ENCODE data around the gene POLD4.

POLD4 gene

DNA sequence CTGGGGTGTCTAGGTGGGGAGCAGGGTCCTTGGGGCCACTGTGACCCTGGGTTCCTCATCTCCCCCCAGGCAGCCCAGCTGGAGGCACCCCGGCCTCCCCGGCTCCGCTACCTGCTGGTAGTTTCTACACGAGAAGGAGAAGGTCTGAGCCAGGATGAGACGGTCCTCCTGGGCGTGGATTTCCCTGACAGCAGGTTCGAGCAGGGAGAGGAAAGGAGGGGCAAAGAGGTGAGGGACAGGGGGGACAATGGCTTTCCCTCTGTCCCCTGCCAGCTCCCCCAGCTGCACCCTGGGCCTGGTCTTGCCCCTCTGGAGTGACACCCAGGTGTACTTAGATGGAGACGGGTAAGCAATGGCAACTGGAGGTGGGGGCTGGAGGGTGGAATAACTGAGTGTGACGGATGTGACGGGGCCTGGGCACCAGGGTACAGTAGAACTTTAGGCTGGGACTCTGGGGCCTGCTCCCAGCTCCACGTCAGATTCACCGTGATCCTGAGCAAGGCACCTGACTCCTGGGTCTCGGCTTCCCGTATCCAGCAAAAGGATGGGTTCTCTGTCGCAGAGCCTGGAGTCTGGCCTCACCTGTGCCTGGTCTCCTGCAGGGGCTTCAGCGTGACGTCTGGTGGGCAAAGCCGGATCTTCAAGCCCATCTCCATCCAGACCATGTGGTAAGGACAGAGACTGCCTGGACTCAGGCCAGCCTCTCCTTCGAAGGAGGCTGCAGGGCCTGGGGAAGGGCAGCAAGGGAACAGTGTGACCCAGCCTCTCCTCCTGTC, 46.4 kb downstream of the POLD4 start:
- no peak overlapping the region for H3K4me3 ChIP-seq (ENCODE audit: low read length)
- DNase-seq (ENCODE audit: low read depth, low spot score) = no peak
- H3K27ac ChIP-seq (ENCODE audit: low read length) = no peak overlapping the region
- no CpG with 5 or more reads among the region's 19 CpGs for WGBS (ENCODE audit: insufficient coverage, insufficient read length)
- no peaks in the 10 kb centered on the region for H3K27me3 ChIP-seq (ENCODE audit: control insufficient read depth, insufficient read depth, low read length)
- H3K36me3 ChIP-seq (ENCODE audit: control insufficient read depth, insufficient read depth, low read length) = peaks cover 7% of the 10 kb centered on the region
- H3K9me3 ChIP-seq (ENCODE audit: control insufficient read depth, insufficient read depth, low read length) = no peaks in the 10 kb centered on the region
- H3K4me1 ChIP-seq (ENCODE audit: control insufficient read depth, insufficient read depth, low read length) = peaks cover 4% of the 10 kb centered on the region; the same call in 1 of the 2 replicates

DNA sequence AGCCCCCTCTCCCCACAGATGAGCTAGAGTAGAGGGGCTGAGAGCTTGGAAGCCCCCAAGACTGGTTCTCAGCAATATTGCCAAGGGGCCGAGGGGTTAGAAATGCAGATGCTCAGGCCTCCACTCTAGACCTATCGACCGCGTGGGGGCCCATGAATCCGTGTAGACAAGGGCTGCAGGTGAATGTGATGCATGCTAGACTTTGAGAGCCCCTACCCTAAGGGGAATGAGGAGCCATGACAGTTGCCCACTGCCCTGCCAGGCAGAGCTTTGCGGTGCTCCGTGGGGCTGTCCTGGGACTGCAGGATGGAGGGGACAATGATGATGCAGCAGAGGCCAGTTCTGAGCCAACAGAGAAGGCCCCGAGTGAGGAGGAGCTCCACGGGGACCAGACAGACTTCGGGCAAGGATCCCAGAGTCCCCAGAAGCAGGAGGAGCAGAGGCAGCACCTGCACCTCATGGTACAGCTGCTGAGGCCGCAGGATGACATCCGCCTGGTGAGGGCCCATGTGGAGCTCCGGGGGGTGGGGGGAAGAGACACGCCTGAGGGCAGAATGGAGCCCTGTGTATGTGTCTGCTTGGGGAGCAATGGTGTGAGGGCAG, 48.7 kb downstream of the POLD4 start:
- WGBS (ENCODE audit: insufficient coverage, insufficient read length) = no CpG with 5 or more reads among the region's 14 CpGs
- H3K27me3 ChIP-seq (ENCODE audit: control insufficient read depth, insufficient read depth, low read length) = no peaks in the 10 kb centered on the region
- peaks cover 7% of the 10 kb centered on the region; the same call in 1 of the 2 replicates for H3K4me1 ChIP-seq (ENCODE audit: control insufficient read depth, insufficient read depth, low read length)
- no peak overlapping the region for H3K27ac ChIP-seq (ENCODE audit: low read length)
- no peaks in the 10 kb centered on the region for H3K9me3 ChIP-seq (ENCODE audit: control insufficient read depth, insufficient read depth, low read length)
- H3K4me3 ChIP-seq (ENCODE audit: low read length) = peak overlapping the region; percentile 98; the same call in 1 of the 2 replicates
- peaks cover 10% of the 10 kb centered on the region for H3K36me3 ChIP-seq (ENCODE audit: control insufficient read depth, insufficient read depth, low read length)
- DNase-seq (ENCODE audit: low read depth, low spot score) = no peak

DNA sequence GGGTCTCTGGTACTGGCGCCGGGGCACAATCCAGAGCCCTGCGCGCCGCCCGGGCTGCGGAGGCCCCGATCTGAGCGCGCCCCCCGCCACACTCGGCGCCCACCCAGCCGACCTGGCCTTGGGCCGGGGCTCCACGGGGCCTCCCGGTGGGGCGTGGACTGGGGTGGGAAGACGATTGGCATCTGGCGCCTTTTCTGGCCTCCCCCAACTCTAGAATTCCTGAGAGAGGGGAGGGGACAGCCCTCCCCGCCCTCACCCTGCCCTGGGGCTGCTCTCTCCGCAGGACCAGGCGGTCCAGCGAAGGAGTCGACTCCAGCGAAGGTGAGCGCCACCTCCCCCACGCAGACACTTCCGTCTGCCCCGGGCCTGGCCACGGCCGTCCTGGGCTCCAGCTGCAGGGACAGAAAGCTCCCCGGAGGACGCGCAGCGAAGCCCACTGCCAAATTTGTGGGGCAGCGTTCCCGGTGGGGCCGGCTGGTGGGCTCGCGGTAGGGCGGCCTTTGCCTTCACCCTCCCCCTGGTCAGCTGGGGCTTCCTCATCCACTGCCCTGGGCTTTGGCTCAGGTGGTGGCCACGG, 49.4 kb downstream of the POLD4 start:
- DNase-seq (ENCODE audit: low read depth, low spot score) = no peak
- H3K27ac ChIP-seq (ENCODE audit: low read length) = no peak overlapping the region

DNA sequence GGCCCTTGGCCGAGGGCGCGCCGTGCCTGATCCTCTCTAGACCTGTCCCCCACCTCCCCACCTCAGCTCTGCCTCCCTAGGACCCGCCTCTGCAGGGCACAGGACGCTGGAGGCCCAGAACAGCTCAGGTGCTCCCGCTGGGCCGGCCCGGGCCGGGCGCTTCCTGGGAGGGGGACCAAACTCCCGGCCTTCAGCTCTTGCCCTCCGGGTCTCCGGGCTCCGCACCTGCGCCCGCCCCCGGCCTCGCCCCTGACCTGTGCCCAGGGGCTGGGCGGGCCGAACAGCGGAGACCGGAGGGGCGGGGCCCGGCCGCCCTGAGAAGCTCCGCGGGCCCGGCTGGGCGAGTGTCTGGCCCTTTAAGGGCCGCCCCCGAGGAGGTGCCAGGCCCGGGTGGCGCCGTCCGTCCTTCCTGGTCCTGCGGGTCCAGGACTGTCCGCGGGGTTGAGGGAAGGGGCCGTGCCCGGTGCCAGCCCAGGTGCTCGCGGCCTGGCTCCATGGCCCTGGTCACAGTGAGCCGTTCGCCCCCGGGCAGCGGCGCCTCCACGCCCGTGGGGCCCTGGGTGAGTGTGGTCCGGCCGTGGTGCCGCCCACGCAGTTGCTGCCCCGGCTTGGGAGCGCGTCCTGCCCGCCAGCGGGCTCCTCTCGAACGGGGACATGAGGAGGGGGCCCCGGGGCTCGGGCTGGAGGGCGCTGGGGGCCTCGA, 50.1 kb downstream of the POLD4 start, which contains the start of gene SSH3:
SSH3 (plus strand) TSS at position 399 of the 703 bp plus-strand sequence; CDS start at position 495, 96 bp downstream.
- no peak within 1 kb of the TSS for H3K27ac ChIP-seq (ENCODE audit: low read length)

More for the DNA sequence above, 49.4 kb downstream of the POLD4 start:
- no CpG with 5 or more reads among the region's 43 CpGs for WGBS (ENCODE audit: insufficient coverage, insufficient read length)
- H3K27me3 ChIP-seq (ENCODE audit: control insufficient read depth, insufficient read depth, low read length) = no peaks in the 10 kb centered on the region
- peaks cover 7% of the 10 kb centered on the region; the same call in 1 of the 2 replicates for H3K4me1 ChIP-seq (ENCODE audit: control insufficient read depth, insufficient read depth, low read length)
- peak overlapping the region; percentile 98; the same call in 1 of the 2 replicates for H3K4me3 ChIP-seq (ENCODE audit: low read length)
- no peaks in the 10 kb centered on the region for H3K9me3 ChIP-seq (ENCODE audit: control insufficient read depth, insufficient read depth, low read length)
- H3K36me3 ChIP-seq (ENCODE audit: control insufficient read depth, insufficient read depth, low read length) = peaks cover 10% of the 10 kb centered on the region

DNA sequence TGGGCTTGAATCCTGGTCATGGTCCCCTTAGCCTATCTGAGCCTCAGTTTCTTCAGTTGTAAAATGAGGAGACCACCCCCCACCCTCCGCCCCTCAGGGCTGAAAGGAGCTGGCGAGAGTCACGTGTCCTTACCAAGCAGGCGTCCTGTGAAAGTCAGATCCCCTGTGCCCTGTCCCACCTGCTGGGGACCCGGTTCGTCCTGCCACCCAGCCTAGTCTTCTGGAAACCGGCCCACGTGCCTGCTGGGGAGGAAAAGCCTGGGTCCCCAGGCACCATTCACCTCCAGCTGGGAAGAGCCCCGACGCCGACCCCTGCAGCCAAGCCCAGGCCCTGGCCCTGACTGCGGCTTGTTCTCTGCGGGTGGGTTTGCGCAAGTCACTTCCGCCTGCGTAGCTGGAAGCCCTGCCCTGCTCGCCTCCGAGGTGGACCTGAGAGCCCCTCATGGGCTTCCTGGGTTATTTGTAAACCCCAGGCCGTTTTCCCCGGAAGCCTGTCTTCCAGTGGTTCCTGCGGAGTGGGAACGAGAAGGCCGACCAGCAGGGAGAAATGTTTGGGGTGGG, 50.7 kb downstream of the POLD4 start:
- Histone ChIP-seq H3K9me3 (ENCODE audit: control insufficient read depth, insufficient read depth, low read length) (no peaks in the 10 kb centered on the region), H3K36me3 (ENCODE audit: control insufficient read depth, insufficient read depth, low read length) (peaks cover 8% of the 10 kb centered on the region), H3K4me3 (ENCODE audit: low read length) (peak overlapping the region; percentile 98; the same call in 1 of the 2 replicates), H3K27me3 (ENCODE audit: control insufficient read depth, insufficient read depth, low read length) (no peaks in the 10 kb centered on the region), H3K27ac (ENCODE audit: low read length) (no peak overlapping the region), H3K4me1 (ENCODE audit: control insufficient read depth, insufficient read depth, low read length) (peaks cover 7% of the 10 kb centered on the region; the same call in 1 of the 2 replicates)
- WGBS (ENCODE audit: insufficient coverage, insufficient read length) = no CpG with 5 or more reads among the region's 23 CpGs
- no peak for DNase-seq (ENCODE audit: low read depth, low spot score)

More for the DNA sequence above, 50.1 kb downstream of the POLD4 start, which contains the start of gene SSH3:
- no peaks in the 10 kb centered on the region for H3K27me3 ChIP-seq (ENCODE audit: control insufficient read depth, insufficient read depth, low read length)
- H3K4me1 ChIP-seq (ENCODE audit: control insufficient read depth, insufficient read depth, low read length) = peaks cover 7% of the 10 kb centered on the region; the same call in 1 of the 2 replicates
- no peaks in the 10 kb centered on the region for H3K9me3 ChIP-seq (ENCODE audit: control insufficient read depth, insufficient read depth, low read length)
- no peak for DNase-seq (ENCODE audit: low read depth, low spot score)
- peak within 1 kb of the TSS; percentile 98 for H3K4me3 ChIP-seq (ENCODE audit: low read length)
- H3K36me3 ChIP-seq (ENCODE audit: control insufficient read depth, insufficient read depth, low read length) = peaks cover 10% of the 10 kb centered on the region
- no CpG with 5 or more reads among the region's 65 CpGs for WGBS (ENCODE audit: insufficient coverage, insufficient read length)

DNA sequence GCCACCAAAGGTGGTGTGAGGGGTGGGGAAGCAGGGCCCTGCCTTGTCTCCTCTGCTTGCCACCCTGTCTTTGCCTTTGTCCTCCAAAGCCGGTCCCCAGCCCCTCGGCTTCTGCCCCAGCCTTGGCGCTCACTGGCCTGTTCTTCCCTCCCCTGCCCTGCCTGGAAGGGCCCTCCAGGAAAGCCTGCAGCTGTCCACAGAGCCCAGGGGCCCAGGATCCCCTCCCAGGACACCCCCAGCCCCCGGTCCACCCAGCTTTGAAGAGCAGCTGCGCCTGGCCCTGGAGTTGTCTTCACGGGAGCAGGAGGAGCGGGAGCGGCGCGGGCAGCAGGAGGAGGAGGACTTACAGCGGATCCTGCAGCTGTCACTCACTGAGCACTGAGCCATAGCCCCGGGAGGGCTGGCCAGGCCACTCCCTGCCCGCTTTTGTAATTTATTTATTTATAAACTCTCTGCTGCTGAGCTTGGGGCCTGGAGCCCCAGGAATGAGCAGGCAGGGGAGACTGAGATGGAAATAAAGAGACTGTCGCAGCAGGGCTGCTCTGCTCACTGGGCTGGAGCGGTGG, 51.3 kb downstream of the POLD4 start:
- Histone ChIP-seq H3K4me3 (ENCODE audit: low read length) (peak overlapping the region; percentile 98; the same call in 1 of the 2 replicates), H3K4me1 (ENCODE audit: control insufficient read depth, insufficient read depth, low read length) (peaks cover 7% of the 10 kb centered on the region; the same call in 1 of the 2 replicates), H3K27ac (ENCODE audit: low read length) (no peak overlapping the region), H3K27me3 (ENCODE audit: control insufficient read depth, insufficient read depth, low read length) (no peaks in the 10 kb centered on the region), H3K36me3 (ENCODE audit: control insufficient read depth, insufficient read depth, low read length) (peaks cover 5% of the 10 kb centered on the region), H3K9me3 (ENCODE audit: control insufficient read depth, insufficient read depth, low read length) (no peaks in the 10 kb centered on the region)
- no peak for DNase-seq (ENCODE audit: low read depth, low spot score)
- no CpG with 5 or more reads among the region's 15 CpGs for WGBS (ENCODE audit: insufficient coverage, insufficient read length)

DNA sequence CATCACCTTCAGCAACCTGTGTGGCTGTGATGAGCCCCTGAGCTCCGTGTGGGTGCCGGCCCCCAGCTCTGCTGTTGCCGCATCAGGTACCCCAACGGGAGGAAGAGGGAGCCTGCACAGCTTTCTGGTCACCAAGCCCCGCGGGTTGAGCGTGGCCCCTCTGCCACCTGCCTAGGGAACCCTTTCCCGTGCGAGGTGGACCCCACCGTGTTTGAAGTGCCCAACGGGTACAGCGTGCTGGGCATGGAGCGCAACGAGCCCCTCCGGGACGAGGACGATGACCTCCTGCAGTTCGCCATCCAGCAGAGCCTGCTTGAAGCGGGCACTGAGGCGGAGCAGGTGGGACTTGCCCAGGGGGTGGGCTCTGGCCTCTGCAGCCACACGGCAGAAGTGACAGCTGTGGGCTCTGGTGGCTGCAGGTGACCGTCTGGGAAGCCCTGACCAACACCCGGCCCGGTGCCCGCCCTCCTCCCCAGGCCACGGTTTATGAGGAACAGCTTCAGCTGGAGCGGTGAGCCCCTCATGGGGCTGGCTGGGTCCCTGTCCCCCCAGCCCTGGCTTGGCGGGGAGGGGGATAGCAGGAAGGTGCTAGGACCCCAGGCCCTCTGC, 51.9 kb downstream of the POLD4 start:
- no peak for DNase-seq (ENCODE audit: low read depth, low spot score)
- Histone ChIP-seq H3K27me3 (ENCODE audit: control insufficient read depth, insufficient read depth, low read length) (no peaks in the 10 kb centered on the region), H3K9me3 (ENCODE audit: control insufficient read depth, insufficient read depth, low read length) (no peaks in the 10 kb centered on the region), H3K4me1 (ENCODE audit: control insufficient read depth, insufficient read depth, low read length) (peaks cover 7% of the 10 kb centered on the region; the same call in 1 of the 2 replicates), H3K27ac (ENCODE audit: low read length) (no peak overlapping the region), H3K4me3 (ENCODE audit: low read length) (no peak overlapping the region), H3K36me3 (ENCODE audit: control insufficient read depth, insufficient read depth, low read length) (peaks cover 5% of the 10 kb centered on the region)
- no CpG with 5 or more reads among the region's 28 CpGs for WGBS (ENCODE audit: insufficient coverage, insufficient read length)

Measured in iPS DF 6.9 (cell line).